ENCODE results near the gene PLCE1. TPM values are rescaled to one million over a fixed set of nuclear protein-coding genes. Genes with fewer than 3 reads are reported as not detected.

The PLCE1 gene
- polyA plus RNA-seq, 2 of the 4 experiments (the other 2 are of a cell fraction), result 10.7 to 18.2 TPM

DNA sequence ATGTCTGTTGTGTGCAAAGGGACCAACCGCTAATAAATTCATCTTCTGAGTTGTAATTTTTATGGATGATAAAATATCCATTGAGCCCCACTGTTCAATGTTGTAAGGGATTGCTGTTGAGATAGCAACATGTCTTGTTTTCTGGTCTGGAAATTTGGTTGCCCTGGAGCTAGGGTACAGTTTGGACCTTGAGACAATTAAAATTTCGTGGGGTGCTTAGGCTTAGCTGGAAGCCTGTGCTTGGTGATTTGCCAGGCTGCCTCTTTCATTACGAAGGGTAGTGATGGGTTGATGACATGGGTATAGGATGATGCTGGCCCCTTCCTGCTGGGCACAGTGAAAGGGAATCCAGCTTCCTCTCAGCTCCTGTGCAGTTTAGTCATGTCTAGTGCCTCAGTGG is 43.6 kb downstream of the PLCE1 start:
- H3K4me3 ChIP-seq, result no peak overlapping the region
- peak in 1 of 2 experiments; percentile 33 for DNase-seq (ENCODE audit: low read depth in 1 of 2, low spot score in 1 of 2)
- peaks cover 78% of the 10 kb centered on the region for H3K4me1 ChIP-seq
- peak overlapping the region; percentile 68 for H3K4me2 ChIP-seq
- ATAC-seq, result peak; percentile 4 to 55; a peak in 4 of 6 replicates
- H3K9me3 ChIP-seq, result 0 out of 3 replicates have a peak, but pooled peaks cover 7% of the 10 kb centered on the region
- 44% methylated on average over 3 of the region's 3 CpGs for WGBS (ENCODE audit: missing lambda C conversion rate)
- no peak for FAIRE-seq
- peak overlapping the region; percentile 87 to 91 for H3K27ac ChIP-seq
- ChIA-PET CTCF (interaction anchor here (0.7 to 1.9 kb wide), 16 partner anchors 9 to 284 kb away, joined by 3 to 15 read pairs (median 4); no protein-coding TSS in a partner anchor), POLR2A (no interaction called here)
- TF ChIP-seq FOSB (CRISPR knock-in tag; IDR thresholded peaks at IDR 0.05) (no peak), POLR2A (IDR thresholded peaks at IDR 0.05; ENCODE audit: low read length) (no peak), MAZ (IDR thresholded peaks at IDR 0.05; ENCODE audit: borderline replicate concordance, low read depth, low read length) (no peak), EP300 (IDR thresholded peaks at IDR 0.05) (no peak), KDM5A (IDR thresholded peaks at IDR 0.05) (no peak)
- TF ChIP-seq, protein P1, sequence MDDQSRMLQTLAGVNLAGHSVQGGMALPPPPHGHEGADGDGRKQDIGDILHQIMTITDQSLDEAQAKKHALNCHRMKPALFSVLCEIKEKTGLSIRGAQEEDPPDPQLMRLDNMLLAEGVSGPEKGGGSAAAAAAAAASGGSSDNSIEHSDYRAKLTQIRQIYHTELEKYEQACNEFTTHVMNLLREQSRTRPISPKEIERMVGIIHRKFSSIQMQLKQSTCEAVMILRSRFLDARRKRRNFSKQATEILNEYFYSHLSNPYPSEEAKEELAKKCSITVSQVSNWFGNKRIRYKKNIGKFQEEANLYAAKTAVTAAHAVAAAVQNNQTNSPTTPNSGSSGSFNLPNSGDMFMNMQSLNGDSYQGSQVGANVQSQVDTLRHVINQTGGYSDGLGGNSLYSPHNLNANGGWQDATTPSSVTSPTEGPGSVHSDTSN (IDR thresholded peaks at IDR 0.05), result no peak

DNA sequence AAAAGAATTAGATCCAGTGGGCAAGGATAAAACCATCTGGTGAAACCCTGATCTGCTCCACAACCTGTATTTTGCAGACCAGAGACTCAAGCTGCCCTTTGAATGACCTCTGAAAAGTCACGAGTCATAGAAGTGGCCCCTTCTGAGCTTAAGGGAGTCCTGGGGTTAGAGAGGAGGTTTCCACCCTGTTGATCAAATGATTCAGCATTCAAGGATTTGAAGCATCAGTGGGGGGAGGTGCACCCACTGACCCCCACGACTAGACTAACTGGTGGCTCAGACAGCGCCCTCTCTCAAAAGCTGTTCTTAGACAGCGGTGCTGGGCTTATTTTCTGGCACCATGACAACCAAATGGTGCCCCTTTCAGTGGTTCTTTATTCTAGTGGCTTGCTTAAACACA is 44.3 kb downstream of the PLCE1 start:
- peak overlapping the region; percentile 87 to 91 for H3K27ac ChIP-seq
- ATAC-seq, result peak; percentile 78 to 82
- peaks cover 84% of the 10 kb centered on the region for H3K4me1 ChIP-seq
- peak overlapping the region; percentile 68 for H3K4me2 ChIP-seq
- peak; percentile 90 for FAIRE-seq
- H3K4me3 ChIP-seq, result no peak overlapping the region
- 0 out of 3 replicates have a peak, but pooled peaks cover 3% of the 10 kb centered on the region for H3K9me3 ChIP-seq
- peak; percentile 67 to 95 for DNase-seq (ENCODE audit: low read depth in 1 of 2, low spot score in 1 of 2)
- WGBS (ENCODE audit: missing lambda C conversion rate), result 1% methylated on average over 4 of the region's 4 CpGs
- POLR2A ChIA-PET, result interaction anchor here (0.5 to 1.1 kb wide), 2 partner anchors 31 to 122 kb away, joined by 3 read pairs; no protein-coding TSS in a partner anchor
- CTCF ChIA-PET, result interaction anchor here (0.7 to 1.9 kb wide), 14 partner anchors 9 to 283 kb away, joined by 3 to 15 read pairs (median 4); no protein-coding TSS in a partner anchor
- TF ChIP-seq NR3C1 (IDR thresholded peaks at IDR 0.05), result no peak
- TF ChIP-seq RCOR1 (IDR thresholded peaks at IDR 0.05; ENCODE audit: low read depth, low read length), result no peak
- TF ChIP-seq TFCP2L1 (CRISPR knock-in tag; IDR thresholded peaks at IDR 0.05), result no peak
- no peak for TF ChIP-seq HMGXB4 (CRISPR knock-in tag; IDR thresholded peaks at IDR 0.05; ENCODE audit: borderline replicate concordance)
- TF ChIP-seq BCL3 (IDR thresholded peaks at IDR 0.05), result peak; percentile 45; the same call in 1 of the 3 replicates
- TF ChIP-seq HOXA7 (CRISPR knock-in tag; IDR thresholded peaks at IDR 0.05), result no peak
- no peak for TF ChIP-seq MYC (IDR thresholded peaks at IDR 0.05; ENCODE audit: borderline replicate concordance, low read length)
- no peak for TF ChIP-seq CBX2 (IDR thresholded peaks at IDR 0.05; ENCODE audit: borderline replicate concordance, low read depth)
- no peak for TF ChIP-seq FOSB (CRISPR knock-in tag; IDR thresholded peaks at IDR 0.05)
- no peak for TF ChIP-seq ESRRA (IDR thresholded peaks at IDR 0.05; ENCODE audit: borderline replicate concordance, low read length)
- TF ChIP-seq FOSL2 (IDR thresholded peaks at IDR 0.05), result peak; percentile 79
- peak; percentile 93 for TF ChIP-seq FOSL2 (CRISPR knock-in tag; IDR thresholded peaks at IDR 0.05)
- TF ChIP-seq RARB (CRISPR knock-in tag; IDR thresholded peaks at IDR 0.05), result peak; percentile 88
- no peak for TF ChIP-seq TP53 (CRISPR knock-in tag; IDR thresholded peaks at IDR 0.05)
- TF ChIP-seq EP300 (IDR thresholded peaks at IDR 0.05), result peak; percentile 74 to 81; a peak in 2 of 5 replicates
- no peak for TF ChIP-seq E2F6 (IDR thresholded peaks at IDR 0.05; ENCODE audit: borderline replicate concordance, low read depth)
- no peak for TF ChIP-seq ZFP36 (IDR thresholded peaks at IDR 0.05; ENCODE audit: borderline replicate concordance, partially characterized antibody)
- no peak for TF ChIP-seq POLR2A (IDR thresholded peaks at IDR 0.05; ENCODE audit: low read length)
- TF ChIP-seq HOXB5 (CRISPR knock-in tag; IDR thresholded peaks at IDR 0.05), result no peak
- peak; percentile 78 to 84 for TF ChIP-seq JUN (IDR thresholded peaks at IDR 0.05)
- TF ChIP-seq, protein P2, sequence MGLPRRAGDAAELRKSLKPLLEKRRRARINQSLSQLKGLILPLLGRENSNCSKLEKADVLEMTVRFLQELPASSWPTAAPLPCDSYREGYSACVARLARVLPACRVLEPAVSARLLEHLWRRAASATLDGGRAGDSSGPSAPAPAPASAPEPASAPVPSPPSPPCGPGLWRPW (IDR thresholded peaks at IDR 0.05), result no peak
- peak; percentile 29; the same call in 1 of the 2 replicates for TF ChIP-seq NFE2L2 (conservative IDR thresholded peaks at IDR 0.05; ENCODE audit: low read length)
- TF ChIP-seq KDM5A (IDR thresholded peaks at IDR 0.05), result no peak
- no peak for TF ChIP-seq USF2 (IDR thresholded peaks at IDR 0.05)
- TF ChIP-seq RAD21 (conservative IDR thresholded peaks at IDR 0.05 in 1 of 2, IDR thresholded peaks at IDR 0.05 in 1 of 2), result peak; percentile 67 to 69
- TF ChIP-seq, protein P3, sequence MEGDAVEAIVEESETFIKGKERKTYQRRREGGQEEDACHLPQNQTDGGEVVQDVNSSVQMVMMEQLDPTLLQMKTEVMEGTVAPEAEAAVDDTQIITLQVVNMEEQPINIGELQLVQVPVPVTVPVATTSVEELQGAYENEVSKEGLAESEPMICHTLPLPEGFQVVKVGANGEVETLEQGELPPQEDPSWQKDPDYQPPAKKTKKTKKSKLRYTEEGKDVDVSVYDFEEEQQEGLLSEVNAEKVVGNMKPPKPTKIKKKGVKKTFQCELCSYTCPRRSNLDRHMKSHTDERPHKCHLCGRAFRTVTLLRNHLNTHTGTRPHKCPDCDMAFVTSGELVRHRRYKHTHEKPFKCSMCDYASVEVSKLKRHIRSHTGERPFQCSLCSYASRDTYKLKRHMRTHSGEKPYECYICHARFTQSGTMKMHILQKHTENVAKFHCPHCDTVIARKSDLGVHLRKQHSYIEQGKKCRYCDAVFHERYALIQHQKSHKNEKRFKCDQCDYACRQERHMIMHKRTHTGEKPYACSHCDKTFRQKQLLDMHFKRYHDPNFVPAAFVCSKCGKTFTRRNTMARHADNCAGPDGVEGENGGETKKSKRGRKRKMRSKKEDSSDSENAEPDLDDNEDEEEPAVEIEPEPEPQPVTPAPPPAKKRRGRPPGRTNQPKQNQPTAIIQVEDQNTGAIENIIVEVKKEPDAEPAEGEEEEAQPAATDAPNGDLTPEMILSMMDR (IDR thresholded peaks at IDR 0.05), result peak; percentile 47
- peak; percentile 79 for TF ChIP-seq MAFK (IDR thresholded peaks at IDR 0.05; ENCODE audit: partially characterized antibody)
- peak in 1 of 2 experiments; percentile 76; a peak in 2 of 4 replicates for TF ChIP-seq CEBPB (IDR thresholded peaks at IDR 0.05)
- no peak for TF ChIP-seq ZC3H11A (IDR thresholded peaks at IDR 0.05)
